ENCODE results near the gene TTC23L.

The TTC23L gene

GRCh38 chr5:34891981-34892380 lies 53.0 kb downstream of the TTC23L start:
- Histone ChIP-seq H3K27me3 (ENCODE audit: control insufficient read depth in 5 of 5, insufficient read depth in 4 of 5, low read length in 5 of 5) (peaks cover 0 to 3% (median 0%) of the 10 kb centered on the region in 5 donors), H3K27ac (ENCODE audit: low read depth, low read length) (no peak overlapping the region), H3K9me3 (ENCODE audit: control insufficient read depth in 5 of 5, low read length in 5 of 5) (no peaks in the 10 kb centered on the region), H3K9ac (ENCODE audit: low read length in 5 of 5) (no peak overlapping the region), H3K4me3 (ENCODE audit: low read depth in 1 of 5, low read length in 5 of 5) (no peak overlapping the region), H3K36me3 (ENCODE audit: control insufficient read depth in 5 of 5, insufficient read depth in 5 of 5, low read length in 5 of 5) (peaks cover 0 to 4% (median 3%) of the 10 kb centered on the region in 5 donors), H3K4me1 (ENCODE audit: control insufficient read depth in 5 of 5, insufficient read depth in 5 of 5, low read length in 5 of 5) (no peaks in the 10 kb centered on the region)

GRCh38 chr5:34892414-34892813 lies 53.5 kb downstream of the TTC23L start:
- Histone ChIP-seq H3K9ac (ENCODE audit: low read length in 5 of 5) (no peak overlapping the region), H3K9me3 (ENCODE audit: control insufficient read depth in 5 of 5, low read length in 5 of 5) (no peaks in the 10 kb centered on the region), H3K36me3 (ENCODE audit: control insufficient read depth in 5 of 5, insufficient read depth in 5 of 5, low read length in 5 of 5) (peaks cover 0 to 4% (median 3%) of the 10 kb centered on the region in 5 donors), H3K4me3 (ENCODE audit: low read depth in 1 of 5, low read length in 5 of 5) (no peak overlapping the region), H3K4me1 (ENCODE audit: control insufficient read depth in 5 of 5, insufficient read depth in 5 of 5, low read length in 5 of 5) (no peaks in the 10 kb centered on the region), H3K27me3 (ENCODE audit: control insufficient read depth in 5 of 5, insufficient read depth in 4 of 5, low read length in 5 of 5) (peaks cover 0 to 3% (median 0%) of the 10 kb centered on the region in 5 donors), H3K27ac (ENCODE audit: low read depth, low read length) (no peak overlapping the region)

GRCh38 chr5:34894716-34895115 lies 55.8 kb downstream of the TTC23L start:
- peaks cover 0 to 4% (median 3%) of the 10 kb centered on the region in 5 donors for H3K36me3 ChIP-seq (ENCODE audit: control insufficient read depth in 5 of 5, insufficient read depth in 5 of 5, low read length in 5 of 5)
- no peaks in the 10 kb centered on the region for H3K27me3 ChIP-seq (ENCODE audit: control insufficient read depth in 5 of 5, insufficient read depth in 4 of 5, low read length in 5 of 5)
- no peaks in the 10 kb centered on the region for H3K4me1 ChIP-seq (ENCODE audit: control insufficient read depth in 5 of 5, insufficient read depth in 5 of 5, low read length in 5 of 5)
- H3K27ac ChIP-seq (ENCODE audit: low read depth, low read length) = no peak overlapping the region
- H3K4me3 ChIP-seq (ENCODE audit: low read depth in 1 of 5, low read length in 5 of 5) = no peak overlapping the region
- no peaks in the 10 kb centered on the region for H3K9me3 ChIP-seq (ENCODE audit: control insufficient read depth in 5 of 5, low read length in 5 of 5)
- H3K9ac ChIP-seq (ENCODE audit: low read length in 5 of 5) = no peak overlapping the region

GRCh38 chr5:34895641-34896419 lies 56.9 kb downstream of the TTC23L start:
- H3K27me3 ChIP-seq (ENCODE audit: control insufficient read depth in 5 of 5, insufficient read depth in 4 of 5, low read length in 5 of 5) = no peaks in the 10 kb centered on the region
- H3K4me3 ChIP-seq (ENCODE audit: low read depth in 1 of 5, low read length in 5 of 5) = no peak overlapping the region
- H3K4me1 ChIP-seq (ENCODE audit: control insufficient read depth in 5 of 5, insufficient read depth in 5 of 5, low read length in 5 of 5) = no peaks in the 10 kb centered on the region
- H3K27ac ChIP-seq (ENCODE audit: low read depth, low read length) = no peak overlapping the region
- H3K9ac ChIP-seq (ENCODE audit: low read length in 5 of 5) = no peak overlapping the region
- no peaks in the 10 kb centered on the region for H3K9me3 ChIP-seq (ENCODE audit: control insufficient read depth in 5 of 5, low read length in 5 of 5)
- peaks cover 0 to 4% (median 3%) of the 10 kb centered on the region in 5 donors for H3K36me3 ChIP-seq (ENCODE audit: control insufficient read depth in 5 of 5, insufficient read depth in 5 of 5, low read length in 5 of 5)

- Histone ChIP-seq H3K9me3 (ENCODE audit: control insufficient read depth in 5 of 5, low read length in 5 of 5) (no peaks in the 10 kb centered on the region), H3K36me3 (ENCODE audit: control insufficient read depth in 5 of 5, insufficient read depth in 5 of 5, low read length in 5 of 5) (peaks cover 0 to 4% (median 3%) of the 10 kb centered on the region in 5 donors), H3K9ac (ENCODE audit: low read length in 5 of 5) (no peak overlapping the region), H3K27ac (ENCODE audit: low read depth, low read length) (no peak overlapping the region), H3K27me3 (ENCODE audit: control insufficient read depth in 5 of 5, insufficient read depth in 4 of 5, low read length in 5 of 5) (no peaks in the 10 kb centered on the region), H3K4me1 (ENCODE audit: control insufficient read depth in 5 of 5, insufficient read depth in 5 of 5, low read length in 5 of 5) (no peaks in the 10 kb centered on the region), H3K4me3 (ENCODE audit: low read depth in 1 of 5, low read length in 5 of 5) (no peak overlapping the region)
These were observed 58.7 kb downstream of the TTC23L start for GRCh38 chr5:34897646-34898045.

- Histone ChIP-seq H3K4me3 (ENCODE audit: low read depth in 1 of 5, low read length in 5 of 5) (no peak overlapping the region), H3K27ac (ENCODE audit: low read depth, low read length) (no peak overlapping the region), H3K4me1 (ENCODE audit: control insufficient read depth in 5 of 5, insufficient read depth in 5 of 5, low read length in 5 of 5) (no peaks in the 10 kb centered on the region), H3K36me3 (ENCODE audit: control insufficient read depth in 5 of 5, insufficient read depth in 5 of 5, low read length in 5 of 5) (peaks cover 0 to 4% (median 3%) of the 10 kb centered on the region in 5 donors), H3K27me3 (ENCODE audit: control insufficient read depth in 5 of 5, insufficient read depth in 4 of 5, low read length in 5 of 5) (no peaks in the 10 kb centered on the region), H3K9me3 (ENCODE audit: control insufficient read depth in 5 of 5, low read length in 5 of 5) (no peaks in the 10 kb centered on the region), H3K9ac (ENCODE audit: low read length in 5 of 5) (no peak overlapping the region)
These were observed 59.4 kb downstream of the TTC23L start for GRCh38 chr5:34898258-34898895.

GRCh38 chr5:34899066-34899465 lies 60.1 kb downstream of the TTC23L start:
- Histone ChIP-seq H3K27ac (ENCODE audit: low read depth, low read length) (no peak overlapping the region), H3K36me3 (ENCODE audit: control insufficient read depth in 5 of 5, insufficient read depth in 5 of 5, low read length in 5 of 5) (peaks cover 0 to 4% (median 3%) of the 10 kb centered on the region in 5 donors), H3K9me3 (ENCODE audit: control insufficient read depth in 5 of 5, low read length in 5 of 5) (no peaks in the 10 kb centered on the region), H3K4me1 (ENCODE audit: control insufficient read depth in 5 of 5, insufficient read depth in 5 of 5, low read length in 5 of 5) (no peaks in the 10 kb centered on the region), H3K4me3 (ENCODE audit: low read depth in 1 of 5, low read length in 5 of 5) (no peak overlapping the region), H3K27me3 (ENCODE audit: control insufficient read depth in 5 of 5, insufficient read depth in 4 of 5, low read length in 5 of 5) (no peaks in the 10 kb centered on the region), H3K9ac (ENCODE audit: low read length in 5 of 5) (no peak overlapping the region)

- Histone ChIP-seq H3K4me3 (ENCODE audit: low read depth in 1 of 5, low read length in 5 of 5) (no peak overlapping the region), H3K36me3 (ENCODE audit: control insufficient read depth in 5 of 5, insufficient read depth in 5 of 5, low read length in 5 of 5) (peaks cover 0 to 4% (median 3%) of the 10 kb centered on the region in 5 donors), H3K27me3 (ENCODE audit: control insufficient read depth in 5 of 5, insufficient read depth in 4 of 5, low read length in 5 of 5) (no peaks in the 10 kb centered on the region), H3K4me1 (ENCODE audit: control insufficient read depth in 5 of 5, insufficient read depth in 5 of 5, low read length in 5 of 5) (no peaks in the 10 kb centered on the region), H3K9ac (ENCODE audit: low read length in 5 of 5) (no peak overlapping the region), H3K27ac (ENCODE audit: low read depth, low read length) (no peak overlapping the region), H3K9me3 (ENCODE audit: control insufficient read depth in 5 of 5, low read length in 5 of 5) (no peaks in the 10 kb centered on the region)
These were observed 61.7 kb downstream of the TTC23L start for GRCh38 chr5:34900652-34901051.

GRCh38 chr5:34903260-34903659 lies 64.3 kb downstream of the TTC23L start:
- Histone ChIP-seq H3K4me1 (ENCODE audit: control insufficient read depth in 5 of 5, insufficient read depth in 5 of 5, low read length in 5 of 5) (no peaks in the 10 kb centered on the region), H3K27ac (ENCODE audit: low read depth, low read length) (no peak overlapping the region), H3K4me3 (ENCODE audit: low read depth in 1 of 5, low read length in 5 of 5) (no peak overlapping the region), H3K9me3 (ENCODE audit: control insufficient read depth in 5 of 5, low read length in 5 of 5) (no peaks in the 10 kb centered on the region), H3K9ac (ENCODE audit: low read length in 5 of 5) (no peak overlapping the region), H3K36me3 (ENCODE audit: control insufficient read depth in 5 of 5, insufficient read depth in 5 of 5, low read length in 5 of 5) (peaks cover 0 to 6% (median 5%) of the 10 kb centered on the region in 5 donors), H3K27me3 (ENCODE audit: control insufficient read depth in 5 of 5, insufficient read depth in 4 of 5, low read length in 5 of 5) (no peaks in the 10 kb centered on the region)

- H3K9me3 ChIP-seq (ENCODE audit: control insufficient read depth in 5 of 5, low read length in 5 of 5) = no peaks in the 10 kb centered on the region
- H3K27me3 ChIP-seq (ENCODE audit: control insufficient read depth in 5 of 5, insufficient read depth in 4 of 5, low read length in 5 of 5) = no peaks in the 10 kb centered on the region
- no peak overlapping the region for H3K4me3 ChIP-seq (ENCODE audit: low read depth in 1 of 5, low read length in 5 of 5)
- H3K36me3 ChIP-seq (ENCODE audit: control insufficient read depth in 5 of 5, insufficient read depth in 5 of 5, low read length in 5 of 5) = peaks cover 13 to 23% (median 21%) of the 10 kb centered on the region in 5 donors
- no peak overlapping the region for H3K27ac ChIP-seq (ENCODE audit: low read depth, low read length)
- H3K9ac ChIP-seq (ENCODE audit: low read length in 5 of 5) = no peak overlapping the region
- no peaks in the 10 kb centered on the region for H3K4me1 ChIP-seq (ENCODE audit: control insufficient read depth in 5 of 5, insufficient read depth in 5 of 5, low read length in 5 of 5)
These were observed 66.6 kb downstream of the TTC23L start for GRCh38 chr5:34905564-34905963.
